Natural killer cell (primary cell): Measurements from ENCODE around the gene CDKN1C. TPM values are rescaled to one million over a fixed set of nuclear protein-coding genes. Genes with fewer than 3 reads are reported as not detected.

Experiments
- ATAC-seq, 3 donors: fragments of 150-1000 bp in 2 of 3; fragments of 200-7000 bp in 1 of 3; cut with Tn5 transposase; 1 replicate in 1 of 3; 2 replicates in 2 of 3; pipeline ENCODE4 v1.10.0; 2021; ENCODE audit warnings: mild to moderate bottlenecking in 2 of 3, moderate library complexity in 2 of 3
- DNase-seq, 2 donors: peaks; one replicate each; pipeline versions ENCODE4 v3.0.0 to v3.0.0-alpha.2; 2013 to 2021; ENCODE audit warnings: mixed read lengths in 1 of 2
- H3K27ac ChIP-seq: one replicate; pipeline ENCODE4 v1.5.1; 2013; ENCODE audit warnings: mild to moderate bottlenecking, low read length
- H3K27me3 ChIP-seq: one replicate; pipeline ENCODE4 v1.6.1; 2013; ENCODE audit warnings: low read length; ENCODE audit not compliant: control insufficient read depth, insufficient read depth
- H3K36me3 ChIP-seq: one replicate; pipeline ENCODE4 v1.6.1; 2013; ENCODE audit warnings: low read length; ENCODE audit not compliant: control insufficient read depth, insufficient read depth
- H3K4me1 ChIP-seq: one replicate; pipeline ENCODE4 v1.6.1; 2013; ENCODE audit warnings: low read length; ENCODE audit not compliant: control insufficient read depth, insufficient read depth
- H3K4me3 ChIP-seq: one replicate; pipeline ENCODE4 v1.5.1; 2013; ENCODE audit warnings: low read length
- H3K9me3 ChIP-seq: one replicate; pipeline ENCODE4 v1.6.1; 2013; ENCODE audit warnings: low read length; ENCODE audit not compliant: control insufficient read depth, insufficient read depth
- H3K27ac Mint-ChIP-seq, 2 donors: one replicate each; pipeline ENCODE4 v1.8.0; 2022; ENCODE audit warnings: mild to moderate bottlenecking in 2 of 2, mixed read lengths in 2 of 2, moderate library complexity in 1 of 2
- H3K27me3 Mint-ChIP-seq, 2 donors: one replicate each; pipeline ENCODE4 v1.8.0; 2022; ENCODE audit warnings: low read depth in 2 of 2, mixed read lengths in 2 of 2
- H3K36me3 Mint-ChIP-seq: one replicate; pipeline ENCODE4 v1.8.0; 2022; ENCODE audit warnings: mixed read lengths
- H3K4me1 Mint-ChIP-seq, 2 donors: one replicate each; pipeline ENCODE4 v1.8.0; 2022; ENCODE audit warnings: mixed read lengths in 2 of 2
- H3K4me3 Mint-ChIP-seq: one replicate; pipeline ENCODE4 v1.8.0; 2022; ENCODE audit warnings: mild to moderate bottlenecking, moderate library complexity, mixed read lengths
- H3K9me3 Mint-ChIP-seq, 2 donors: one replicate each; pipeline ENCODE4 v1.8.0; 2022; ENCODE audit warnings: mixed read lengths in 2 of 2
- CTCF ChIP-seq: fragments of 200-600 bp; IDR thresholded peaks from one replicate; pipeline ENCODE4 v1.8.0; 2022; ENCODE audit warnings: antibody characterized with exemption
- WGBS: methylation state at CpG from one replicate; pipeline ENCODE4 v1.1.7; 2013; ENCODE audit warnings: missing lambda C conversion rate; ENCODE audit not compliant: insufficient coverage; 5-methylcytosine and 5-hydroxymethylcytosine counted together
- intact Hi-C: fragments of 100-400 bp; cut with micrococcal nuclease; formaldehyde crosslinking; loops from one replicate; pipeline ENCODE4 v1.14.2; 2022
- total RNA-seq, 4 donors: library from RNA; stranded (reverse); fragments of 120-200 nt in 1 of 4; gene quantifications; one replicate each; pipeline versions ENCODE4 v1.2.3 to v1.2.4, GENCODE V29; 2013 to 2022

CDKN1C gene
- total RNA-seq, 3 donors from 2014 or later (not counting 1 experiment from before 2014, with no cell fraction given): 2.6 to 27.9 (median 6.3) TPM

DNA sequence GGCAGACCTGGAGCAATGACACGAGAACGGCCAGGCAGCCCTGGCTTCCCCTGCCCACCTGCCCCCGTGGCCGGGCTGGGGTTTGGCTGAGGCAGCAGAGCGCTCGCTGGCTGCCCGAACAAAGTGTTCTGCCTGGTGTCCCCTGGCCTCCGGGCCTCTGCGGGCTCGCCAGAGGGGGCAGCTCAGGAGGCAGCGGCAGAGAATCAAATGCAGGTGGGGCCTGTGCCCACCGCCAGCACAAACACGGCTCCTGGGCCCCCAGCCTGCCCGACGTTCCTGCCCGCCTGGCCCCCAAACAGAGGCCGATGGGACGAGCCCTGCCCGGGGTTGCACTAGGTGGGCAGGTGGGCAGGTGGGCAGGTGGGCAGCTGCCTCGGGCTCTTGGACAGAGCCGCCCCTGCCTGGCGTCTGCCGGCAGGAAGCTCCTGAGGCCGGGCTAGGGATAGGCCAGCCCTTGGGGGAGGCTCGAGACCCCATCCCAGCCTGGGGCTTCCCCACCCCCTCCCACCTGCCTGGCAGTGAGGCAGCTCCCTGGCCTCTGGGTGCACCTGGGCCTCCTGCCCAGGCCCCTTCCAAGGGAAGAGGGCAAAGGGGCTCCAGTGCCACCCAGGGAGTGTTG lies 46.8 kb downstream of the CDKN1C start:
- Mint-ChIP-seq H3K27me3 (peaks cover 0 to 10% of the 10 kb centered on the region in 2 donors), H3K4me1 (no peaks in the 10 kb centered on the region), H3K4me3 (no peak overlapping the region), H3K9me3 (no peaks in the 10 kb centered on the region), H3K27ac (no peak overlapping the region), H3K36me3 (no peaks in the 10 kb centered on the region)
- H3K27ac ChIP-seq: no peak overlapping the region
- DNase-seq (no peak), ATAC-seq (no peak)
- TF ChIP-seq CTCF: no peak
- no peaks in the 10 kb centered on the region for H3K9me3 ChIP-seq
- H3K4me1 ChIP-seq: no peaks in the 10 kb centered on the region
- H3K27me3 ChIP-seq: no peaks in the 10 kb centered on the region
- no peak overlapping the region for H3K4me3 ChIP-seq
- no peaks in the 10 kb centered on the region for H3K36me3 ChIP-seq
- intact Hi-C loops: no loop called here
- 87% methylated on average over 25 of the region's 25 CpGs for WGBS

DNA sequence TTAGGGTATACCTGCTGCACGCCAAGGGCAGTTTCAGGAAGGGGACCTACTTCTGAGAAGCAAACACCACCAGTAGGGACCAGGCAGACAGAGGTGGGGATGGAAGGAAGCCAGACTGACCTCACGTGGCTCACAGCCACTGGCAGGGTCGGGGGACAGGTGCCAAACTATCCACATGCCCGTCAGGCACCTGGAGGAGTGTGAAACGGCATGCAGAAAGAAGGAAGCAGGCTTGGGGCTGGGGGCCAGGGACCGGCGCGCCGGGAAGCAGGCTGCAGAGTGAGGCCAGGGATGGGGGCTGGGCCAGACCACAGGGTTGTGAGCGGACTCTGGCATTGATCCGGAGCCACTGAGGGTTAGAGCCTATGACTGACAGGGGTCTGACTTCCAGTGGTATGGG lies 47.5 kb downstream of the CDKN1C start:
- no peaks in the 10 kb centered on the region for H3K9me3 Mint-ChIP-seq
- no peak overlapping the region for H3K27ac ChIP-seq
- 50% methylated on average over 11 of the region's 11 CpGs for WGBS
- H3K4me1 ChIP-seq: no peaks in the 10 kb centered on the region
- H3K36me3 Mint-ChIP-seq: no peaks in the 10 kb centered on the region
- peaks cover 0 to 10% of the 10 kb centered on the region in 2 donors for H3K27me3 Mint-ChIP-seq
- DNase-seq: no peak
- H3K27me3 ChIP-seq: no peaks in the 10 kb centered on the region
- intact Hi-C loops: no loop called here
- H3K9me3 ChIP-seq: no peaks in the 10 kb centered on the region
- no peaks in the 10 kb centered on the region for H3K36me3 ChIP-seq
- H3K4me3 ChIP-seq: no peak overlapping the region
- H3K4me3 Mint-ChIP-seq: no peak overlapping the region
- no peak for ATAC-seq
- TF ChIP-seq CTCF: no peak
- H3K27ac Mint-ChIP-seq: no peak overlapping the region
- H3K4me1 Mint-ChIP-seq: no peaks in the 10 kb centered on the region

DNA sequence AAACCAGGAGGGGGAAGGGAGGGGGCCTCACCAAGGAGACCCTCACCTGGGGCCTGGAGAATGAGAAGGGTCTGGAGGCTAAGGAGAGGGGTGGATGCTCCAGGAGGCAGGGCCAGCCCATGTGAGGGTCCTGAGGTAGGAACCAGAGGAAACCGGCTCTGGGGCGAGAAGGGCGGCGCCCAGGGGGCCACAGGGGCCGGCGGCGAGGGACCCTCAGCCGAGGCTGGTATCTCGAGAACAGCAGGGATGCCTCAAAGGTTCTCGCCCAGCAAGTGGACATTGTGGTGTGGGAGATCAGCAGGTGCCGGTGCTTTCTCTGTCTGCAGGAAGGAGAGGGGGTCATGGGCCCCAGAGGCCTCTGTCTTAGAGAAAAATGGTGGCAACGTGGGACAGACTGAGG lies 47.9 kb downstream of the CDKN1C start:
- Mint-ChIP-seq H3K27ac (no peak overlapping the region), H3K27me3 (peaks cover 0 to 10% of the 10 kb centered on the region in 2 donors), H3K4me3 (no peak overlapping the region), H3K36me3 (no peaks in the 10 kb centered on the region), H3K4me1 (no peaks in the 10 kb centered on the region), H3K9me3 (no peaks in the 10 kb centered on the region)
- DNase-seq (no peak), ATAC-seq (no peak)
- intact Hi-C loops: no loop called here
- H3K27me3 ChIP-seq: no peaks in the 10 kb centered on the region
- H3K27ac ChIP-seq: no peak overlapping the region
- no peak for TF ChIP-seq CTCF
- no peaks in the 10 kb centered on the region for H3K9me3 ChIP-seq
- H3K36me3 ChIP-seq: no peaks in the 10 kb centered on the region
- no peak overlapping the region for H3K4me3 ChIP-seq
- H3K4me1 ChIP-seq: no peaks in the 10 kb centered on the region
- 79% methylated on average over 12 of the region's 12 CpGs for WGBS

GRCh38 chr11:2837096-2837601 lies 48.4 kb downstream of the CDKN1C start:
- H3K27me3 Mint-ChIP-seq: peaks cover 0 to 10% of the 10 kb centered on the region in 2 donors
- no peak overlapping the region for H3K27ac ChIP-seq
- H3K4me1 Mint-ChIP-seq: no peaks in the 10 kb centered on the region
- H3K36me3 ChIP-seq: no peaks in the 10 kb centered on the region
- no peak for TF ChIP-seq CTCF
- H3K9me3 Mint-ChIP-seq: no peaks in the 10 kb centered on the region
- H3K27ac Mint-ChIP-seq: no peak overlapping the region
- intact Hi-C loops: no loop called here
- DNase-seq (no peak), ATAC-seq (peak in 1 of 3 donors; percentile 21)
- 76% methylated on average over 20 of the region's 20 CpGs for WGBS
- no peaks in the 10 kb centered on the region for H3K36me3 Mint-ChIP-seq
- no peaks in the 10 kb centered on the region for H3K4me1 ChIP-seq
- H3K4me3 ChIP-seq: no peak overlapping the region
- H3K4me3 Mint-ChIP-seq: no peak overlapping the region
- H3K9me3 ChIP-seq: no peaks in the 10 kb centered on the region
- H3K27me3 ChIP-seq: no peaks in the 10 kb centered on the region
